ENCODE data around the gene GH2. TPM values are rescaled to one million over a fixed set of nuclear protein-coding genes. Genes with fewer than 3 reads are reported as not detected.

GH2 gene
- total and polyA plus RNA-seq, 2 experiments from 2014 or later: 0.59 to 2.3 TPM

DNA sequence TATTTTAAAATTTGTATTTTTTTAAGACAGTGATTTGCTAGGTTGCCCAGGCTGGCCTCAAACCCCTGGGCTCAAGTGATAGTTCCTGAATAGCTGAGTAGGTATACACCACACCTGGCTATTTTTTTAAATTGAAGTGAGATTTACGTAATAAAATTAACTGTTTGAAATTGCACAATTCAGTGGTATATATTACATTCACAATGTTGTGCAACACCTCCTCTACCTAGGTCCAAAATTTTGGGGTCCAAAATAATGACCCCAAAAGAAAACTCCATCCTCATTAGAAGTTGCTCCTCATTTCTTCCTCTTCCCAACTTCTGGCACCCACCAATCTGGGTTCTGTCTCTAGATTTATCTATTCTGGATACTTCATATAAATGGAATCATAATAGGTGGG lies 36.2 kb downstream of the GH2 start:
- no peak overlapping the region for H2AFZ ChIP-seq
- peaks cover 11% of the 10 kb centered on the region for H3K9me2 ChIP-seq (ENCODE audit: insufficient read depth)
- H3K9me3 Mint-ChIP-seq: peaks cover 19% of the 10 kb centered on the region
- ATAC-seq (no peak), DNase-seq (ENCODE audit: low spot score) (no peak)
- H3K36me3 Mint-ChIP-seq (ENCODE audit: low read depth): peaks cover 5% of the 10 kb centered on the region; the same call in 1 of the 3 replicates
- H3K4me3 ChIP-seq: no peak overlapping the region
- H3K36me3 ChIP-seq (ENCODE audit: insufficient read depth): no peaks in the 10 kb centered on the region
- no peak overlapping the region for H3K27ac Mint-ChIP-seq
- H3K4me1 Mint-ChIP-seq: peaks cover 19% of the 10 kb centered on the region
- peaks cover 37% of the 10 kb centered on the region for H3K27me3 Mint-ChIP-seq (ENCODE audit: insufficient read depth, low read depth, poor library complexity)
- peaks cover 47% of the 10 kb centered on the region for H3K27me3 ChIP-seq (ENCODE audit: insufficient read depth)
- H3K4me2 ChIP-seq: no peak overlapping the region
- H3K4me3 Mint-ChIP-seq: no peak overlapping the region
- H3K4me1 ChIP-seq (ENCODE audit: insufficient read depth): peaks cover 11% of the 10 kb centered on the region
- H4K20me1 ChIP-seq (replicated peaks; ENCODE audit: insufficient read depth): peaks cover 7% of the 10 kb centered on the region; the same call in 1 of the 2 replicates
- no peak overlapping the region for H3K27ac ChIP-seq (ENCODE audit: low read depth)
- H3K79me2 ChIP-seq (replicated peaks; ENCODE audit: insufficient read depth): peaks cover 14% of the 10 kb centered on the region
- H3F3A ChIP-seq (replicated peaks; ENCODE audit: low read depth): peaks cover 10% of the 10 kb centered on the region; the same call in 1 of the 2 replicates
- TF ChIP-seq JUNB (IDR thresholded peaks at IDR 0.05; ENCODE audit: unreplicated experiment) (no peak), CREB1 (CRISPR knock-in tag; IDR thresholded peaks at IDR 0.05; ENCODE audit: low read depth) (no peak), ZNF331 (CRISPR knock-in tag; IDR thresholded peaks at IDR 0.05; ENCODE audit: low read depth) (no peak), STAT1 (IDR thresholded peaks at IDR 0.05; ENCODE audit: unreplicated experiment) (no peak), ZNF114 (CRISPR knock-in tag; IDR thresholded peaks at IDR 0.05) (no peak), EZH2 (IDR thresholded peaks at IDR 0.05; ENCODE audit: low read depth, unreplicated experiment) (no peak), POLR2AphosphoS5 (IDR thresholded peaks at IDR 0.05; ENCODE audit: low read depth) (no peak), EZH2phosphoT487 (IDR thresholded peaks at IDR 0.05; ENCODE audit: unreplicated experiment) (no peak)
- TF ChIP-seq, protein P1, sequence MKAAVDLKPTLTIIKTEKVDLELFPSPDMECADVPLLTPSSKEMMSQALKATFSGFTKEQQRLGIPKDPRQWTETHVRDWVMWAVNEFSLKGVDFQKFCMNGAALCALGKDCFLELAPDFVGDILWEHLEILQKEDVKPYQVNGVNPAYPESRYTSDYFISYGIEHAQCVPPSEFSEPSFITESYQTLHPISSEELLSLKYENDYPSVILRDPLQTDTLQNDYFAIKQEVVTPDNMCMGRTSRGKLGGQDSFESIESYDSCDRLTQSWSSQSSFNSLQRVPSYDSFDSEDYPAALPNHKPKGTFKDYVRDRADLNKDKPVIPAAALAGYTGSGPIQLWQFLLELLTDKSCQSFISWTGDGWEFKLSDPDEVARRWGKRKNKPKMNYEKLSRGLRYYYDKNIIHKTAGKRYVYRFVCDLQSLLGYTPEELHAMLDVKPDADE (IDR thresholded peaks at IDR 0.05): no peak
- TF ChIP-seq, protein P2, sequence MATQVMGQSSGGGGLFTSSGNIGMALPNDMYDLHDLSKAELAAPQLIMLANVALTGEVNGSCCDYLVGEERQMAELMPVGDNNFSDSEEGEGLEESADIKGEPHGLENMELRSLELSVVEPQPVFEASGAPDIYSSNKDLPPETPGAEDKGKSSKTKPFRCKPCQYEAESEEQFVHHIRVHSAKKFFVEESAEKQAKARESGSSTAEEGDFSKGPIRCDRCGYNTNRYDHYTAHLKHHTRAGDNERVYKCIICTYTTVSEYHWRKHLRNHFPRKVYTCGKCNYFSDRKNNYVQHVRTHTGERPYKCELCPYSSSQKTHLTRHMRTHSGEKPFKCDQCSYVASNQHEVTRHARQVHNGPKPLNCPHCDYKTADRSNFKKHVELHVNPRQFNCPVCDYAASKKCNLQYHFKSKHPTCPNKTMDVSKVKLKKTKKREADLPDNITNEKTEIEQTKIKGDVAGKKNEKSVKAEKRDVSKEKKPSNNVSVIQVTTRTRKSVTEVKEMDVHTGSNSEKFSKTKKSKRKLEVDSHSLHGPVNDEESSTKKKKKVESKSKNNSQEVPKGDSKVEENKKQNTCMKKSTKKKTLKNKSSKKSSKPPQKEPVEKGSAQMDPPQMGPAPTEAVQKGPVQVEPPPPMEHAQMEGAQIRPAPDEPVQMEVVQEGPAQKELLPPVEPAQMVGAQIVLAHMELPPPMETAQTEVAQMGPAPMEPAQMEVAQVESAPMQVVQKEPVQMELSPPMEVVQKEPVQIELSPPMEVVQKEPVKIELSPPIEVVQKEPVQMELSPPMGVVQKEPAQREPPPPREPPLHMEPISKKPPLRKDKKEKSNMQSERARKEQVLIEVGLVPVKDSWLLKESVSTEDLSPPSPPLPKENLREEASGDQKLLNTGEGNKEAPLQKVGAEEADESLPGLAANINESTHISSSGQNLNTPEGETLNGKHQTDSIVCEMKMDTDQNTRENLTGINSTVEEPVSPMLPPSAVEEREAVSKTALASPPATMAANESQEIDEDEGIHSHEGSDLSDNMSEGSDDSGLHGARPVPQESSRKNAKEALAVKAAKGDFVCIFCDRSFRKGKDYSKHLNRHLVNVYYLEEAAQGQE (IDR thresholded peaks at IDR 0.05; ENCODE audit: unreplicated experiment): no peak
- TF ChIP-seq, protein P3, sequence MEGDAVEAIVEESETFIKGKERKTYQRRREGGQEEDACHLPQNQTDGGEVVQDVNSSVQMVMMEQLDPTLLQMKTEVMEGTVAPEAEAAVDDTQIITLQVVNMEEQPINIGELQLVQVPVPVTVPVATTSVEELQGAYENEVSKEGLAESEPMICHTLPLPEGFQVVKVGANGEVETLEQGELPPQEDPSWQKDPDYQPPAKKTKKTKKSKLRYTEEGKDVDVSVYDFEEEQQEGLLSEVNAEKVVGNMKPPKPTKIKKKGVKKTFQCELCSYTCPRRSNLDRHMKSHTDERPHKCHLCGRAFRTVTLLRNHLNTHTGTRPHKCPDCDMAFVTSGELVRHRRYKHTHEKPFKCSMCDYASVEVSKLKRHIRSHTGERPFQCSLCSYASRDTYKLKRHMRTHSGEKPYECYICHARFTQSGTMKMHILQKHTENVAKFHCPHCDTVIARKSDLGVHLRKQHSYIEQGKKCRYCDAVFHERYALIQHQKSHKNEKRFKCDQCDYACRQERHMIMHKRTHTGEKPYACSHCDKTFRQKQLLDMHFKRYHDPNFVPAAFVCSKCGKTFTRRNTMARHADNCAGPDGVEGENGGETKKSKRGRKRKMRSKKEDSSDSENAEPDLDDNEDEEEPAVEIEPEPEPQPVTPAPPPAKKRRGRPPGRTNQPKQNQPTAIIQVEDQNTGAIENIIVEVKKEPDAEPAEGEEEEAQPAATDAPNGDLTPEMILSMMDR (conservative IDR thresholded peaks at IDR 0.05; ENCODE audit: low read depth in 2 of 2): no peak
- TF ChIP-seq, protein P4, sequence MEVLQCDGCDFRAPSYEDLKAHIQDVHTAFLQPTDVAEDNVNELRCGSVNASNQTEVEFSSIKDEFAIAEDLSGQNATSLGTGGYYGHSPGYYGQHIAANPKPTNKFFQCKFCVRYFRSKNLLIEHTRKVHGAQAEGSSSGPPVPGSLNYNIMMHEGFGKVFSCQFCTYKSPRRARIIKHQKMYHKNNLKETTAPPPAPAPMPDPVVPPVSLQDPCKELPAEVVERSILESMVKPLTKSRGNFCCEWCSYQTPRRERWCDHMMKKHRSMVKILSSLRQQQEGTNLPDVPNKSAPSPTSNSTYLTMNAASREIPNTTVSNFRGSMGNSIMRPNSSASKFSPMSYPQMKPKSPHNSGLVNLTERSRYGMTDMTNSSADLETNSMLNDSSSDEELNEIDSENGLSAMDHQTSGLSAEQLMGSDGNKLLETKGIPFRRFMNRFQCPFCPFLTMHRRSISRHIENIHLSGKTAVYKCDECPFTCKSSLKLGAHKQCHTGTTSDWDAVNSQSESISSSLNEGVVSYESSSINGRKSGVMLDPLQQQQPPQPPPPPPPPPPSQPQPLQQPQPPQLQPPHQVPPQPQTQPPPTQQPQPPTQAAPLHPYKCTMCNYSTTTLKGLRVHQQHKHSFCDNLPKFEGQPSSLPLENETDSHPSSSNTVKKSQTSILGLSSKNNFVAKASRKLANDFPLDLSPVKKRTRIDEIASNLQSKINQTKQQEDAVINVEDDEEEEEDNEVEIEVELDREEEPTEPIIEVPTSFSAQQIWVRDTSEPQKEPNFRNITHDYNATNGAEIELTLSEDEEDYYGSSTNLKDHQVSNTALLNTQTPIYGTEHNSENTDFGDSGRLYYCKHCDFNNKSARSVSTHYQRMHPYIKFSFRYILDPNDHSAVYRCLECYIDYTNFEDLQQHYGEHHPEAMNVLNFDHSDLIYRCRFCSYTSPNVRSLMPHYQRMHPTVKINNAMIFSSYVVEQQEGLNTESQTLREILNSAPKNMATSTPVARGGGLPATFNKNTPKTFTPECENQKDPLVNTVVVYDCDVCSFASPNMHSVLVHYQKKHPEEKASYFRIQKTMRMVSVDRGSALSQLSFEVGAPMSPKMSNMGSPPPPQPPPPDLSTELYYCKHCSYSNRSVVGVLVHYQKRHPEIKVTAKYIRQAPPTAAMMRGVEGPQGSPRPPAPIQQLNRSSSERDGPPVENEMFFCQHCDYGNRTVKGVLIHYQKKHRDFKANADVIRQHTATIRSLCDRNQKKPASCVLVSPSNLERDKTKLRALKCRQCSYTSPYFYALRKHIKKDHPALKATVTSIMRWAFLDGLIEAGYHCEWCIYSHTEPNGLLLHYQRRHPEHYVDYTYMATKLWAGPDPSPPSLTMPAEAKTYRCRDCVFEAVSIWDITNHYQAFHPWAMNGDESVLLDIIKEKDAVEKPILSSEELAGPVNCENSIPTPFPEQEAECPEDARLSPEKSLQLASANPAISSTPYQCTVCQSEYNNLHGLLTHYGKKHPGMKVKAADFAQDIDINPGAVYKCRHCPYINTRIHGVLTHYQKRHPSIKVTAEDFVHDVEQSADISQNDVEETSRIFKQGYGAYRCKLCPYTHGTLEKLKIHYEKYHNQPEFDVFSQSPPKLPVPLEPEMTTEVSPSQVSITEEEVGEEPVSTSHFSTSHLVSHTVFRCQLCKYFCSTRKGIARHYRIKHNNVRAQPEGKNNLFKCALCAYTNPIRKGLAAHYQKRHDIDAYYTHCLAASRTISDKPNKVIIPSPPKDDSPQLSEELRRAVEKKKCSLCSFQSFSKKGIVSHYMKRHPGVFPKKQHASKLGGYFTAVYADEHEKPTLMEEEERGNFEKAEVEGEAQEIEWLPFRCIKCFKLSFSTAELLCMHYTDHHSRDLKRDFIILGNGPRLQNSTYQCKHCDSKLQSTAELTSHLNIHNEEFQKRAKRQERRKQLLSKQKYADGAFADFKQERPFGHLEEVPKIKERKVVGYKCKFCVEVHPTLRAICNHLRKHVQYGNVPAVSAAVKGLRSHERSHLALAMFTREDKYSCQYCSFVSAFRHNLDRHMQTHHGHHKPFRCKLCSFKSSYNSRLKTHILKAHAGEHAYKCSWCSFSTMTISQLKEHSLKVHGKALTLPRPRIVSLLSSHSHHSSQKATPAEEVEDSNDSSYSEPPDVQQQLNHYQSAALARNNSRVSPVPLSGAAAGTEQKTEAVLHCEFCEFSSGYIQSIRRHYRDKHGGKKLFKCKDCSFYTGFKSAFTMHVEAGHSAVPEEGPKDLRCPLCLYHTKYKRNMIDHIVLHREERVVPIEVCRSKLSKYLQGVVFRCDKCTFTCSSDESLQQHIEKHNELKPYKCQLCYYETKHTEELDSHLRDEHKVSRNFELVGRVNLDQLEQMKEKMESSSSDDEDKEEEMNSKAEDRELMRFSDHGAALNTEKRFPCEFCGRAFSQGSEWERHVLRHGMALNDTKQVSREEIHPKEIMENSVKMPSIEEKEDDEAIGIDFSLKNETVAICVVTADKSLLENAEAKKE (CRISPR knock-in tag; IDR thresholded peaks at IDR 0.05): no peak

Data from GM23338 (cell line).